ENCODE measurements around the gene SELENOO.

SELENOO gene

DNA sequence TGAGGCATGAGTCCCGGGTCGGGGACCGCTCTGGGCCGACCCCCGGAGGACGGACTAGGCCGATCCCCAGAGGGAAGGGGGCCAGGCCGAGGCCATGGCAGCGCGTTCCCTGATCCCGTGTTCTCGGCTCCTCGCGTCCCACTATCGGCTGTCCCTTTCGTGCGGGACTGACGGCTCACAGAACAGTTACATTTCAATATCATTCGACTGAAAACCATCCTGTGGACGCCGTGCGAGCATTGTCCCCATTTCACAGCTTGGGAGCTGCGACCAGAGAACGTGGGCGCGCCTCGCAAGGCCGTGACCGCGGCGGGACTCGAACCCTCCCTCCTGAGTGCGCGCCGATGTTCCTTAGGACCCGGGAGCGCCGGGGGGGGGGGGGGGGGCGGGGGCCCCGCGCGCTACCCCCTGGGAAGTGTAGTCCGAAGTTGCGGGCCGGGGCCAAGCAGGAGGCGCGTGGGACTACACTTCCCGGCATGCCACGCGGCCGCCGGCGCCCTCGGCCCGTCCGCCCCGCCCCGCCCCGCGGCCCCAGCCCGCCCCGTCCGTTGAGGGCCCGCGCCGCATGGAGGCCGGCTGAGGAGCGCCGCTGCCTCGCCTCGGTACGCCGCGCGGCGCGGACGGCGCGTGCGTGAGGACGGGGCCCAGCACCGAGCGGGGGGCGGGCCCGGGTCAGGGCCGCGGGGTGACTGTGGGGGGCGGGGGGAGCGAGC, 15.3 kb upstream of the SELENOO start, which contains the start of gene TRABD:
TRABD (plus strand) TSS at position 539 of the 713 bp plus-strand sequence. CDS start 7,148 bp downstream, outside the sequence.
- DNase-seq (ENCODE audit: low read depth) = no peak

DNA sequence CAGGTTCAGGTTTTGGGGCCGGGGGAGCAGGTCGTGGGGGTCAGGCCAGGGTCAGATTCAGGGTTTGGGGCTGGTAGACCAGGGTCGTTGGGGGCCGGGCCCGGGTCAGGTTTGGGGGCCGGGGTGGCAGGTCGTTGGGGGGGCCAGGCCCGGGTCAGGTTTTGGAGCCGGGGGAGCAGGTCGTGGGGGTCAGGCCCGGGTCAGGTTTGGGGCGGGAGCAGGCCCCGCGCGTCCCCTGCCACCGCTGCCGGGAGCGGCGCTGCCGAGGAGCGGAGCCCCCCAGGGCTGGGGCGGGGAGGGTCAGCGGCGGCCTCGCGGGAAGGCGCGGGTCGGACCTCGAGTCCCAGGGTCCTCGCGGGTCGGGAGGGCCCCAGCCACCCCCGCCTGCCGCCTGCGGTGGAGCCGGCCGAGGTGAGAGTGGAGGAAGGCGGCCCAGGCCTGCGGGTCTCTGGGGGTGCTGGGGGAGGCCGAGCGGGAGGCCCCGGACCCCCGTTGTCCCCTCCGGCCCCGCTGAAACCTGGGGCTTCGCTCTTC, 14.6 kb upstream of the SELENOO start:
- DNase-seq (ENCODE audit: low read depth) = no peak

GRCh38 chr22:50186761-50187523, 13.9 kb upstream of the SELENOO start:
- DNase-seq (ENCODE audit: low read depth) = no peak

DNA sequence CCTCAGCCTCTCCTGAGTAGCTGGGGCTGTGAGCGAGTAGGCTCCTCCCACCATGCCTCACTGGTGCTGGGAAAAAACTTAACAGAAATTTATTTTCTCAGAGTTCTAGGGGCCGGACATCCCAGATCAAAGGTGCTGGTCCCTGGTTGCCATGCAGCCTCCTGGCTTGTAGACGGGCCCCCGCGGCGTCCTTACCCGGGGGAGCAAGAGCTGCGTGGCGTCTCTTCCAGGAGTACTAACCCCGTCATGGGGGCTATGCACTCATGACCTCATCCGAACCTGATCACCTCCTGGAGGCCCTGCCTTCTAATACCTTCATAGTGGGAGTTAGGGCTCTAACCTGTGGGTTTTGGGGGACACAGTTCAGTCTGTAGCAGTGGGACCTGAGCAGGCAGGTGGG, 12.5 kb upstream of the SELENOO start:
- no peak for DNase-seq (ENCODE audit: low read depth)

DNA sequence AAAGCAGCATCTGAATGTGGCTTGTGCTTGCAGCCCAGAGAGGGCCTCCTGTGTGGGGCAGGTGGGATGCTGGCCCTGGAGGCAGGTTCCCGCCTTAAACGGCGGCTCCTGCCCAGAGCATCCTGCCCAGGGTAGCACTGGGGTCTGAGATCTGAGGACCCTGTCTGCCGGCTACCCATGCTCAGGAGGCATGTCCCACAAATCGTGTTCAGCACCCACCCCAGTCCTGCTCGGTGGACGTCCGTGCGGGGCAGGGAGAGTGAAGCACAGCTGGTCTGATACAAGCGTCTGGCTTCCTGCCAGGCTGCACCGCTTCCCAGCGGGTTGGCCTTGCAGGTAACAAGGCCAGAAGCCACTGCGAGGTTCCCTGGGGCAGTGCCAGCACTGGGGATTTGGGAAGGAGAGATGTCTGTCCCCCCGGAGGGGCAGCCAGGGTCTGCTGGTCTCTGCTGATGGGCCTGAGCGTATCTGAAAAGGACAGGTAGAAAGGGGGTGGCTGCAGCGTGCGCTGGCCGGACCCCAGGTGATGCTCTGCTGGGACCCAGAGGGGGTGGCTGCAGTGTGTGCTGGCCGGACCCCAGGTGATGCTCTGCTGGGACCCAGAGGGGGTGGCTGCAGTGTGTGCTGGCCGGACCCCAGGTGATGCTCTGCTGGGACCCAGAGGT, 11.5 kb upstream of the SELENOO start:
- no peak for DNase-seq (ENCODE audit: low read depth)

DNA sequence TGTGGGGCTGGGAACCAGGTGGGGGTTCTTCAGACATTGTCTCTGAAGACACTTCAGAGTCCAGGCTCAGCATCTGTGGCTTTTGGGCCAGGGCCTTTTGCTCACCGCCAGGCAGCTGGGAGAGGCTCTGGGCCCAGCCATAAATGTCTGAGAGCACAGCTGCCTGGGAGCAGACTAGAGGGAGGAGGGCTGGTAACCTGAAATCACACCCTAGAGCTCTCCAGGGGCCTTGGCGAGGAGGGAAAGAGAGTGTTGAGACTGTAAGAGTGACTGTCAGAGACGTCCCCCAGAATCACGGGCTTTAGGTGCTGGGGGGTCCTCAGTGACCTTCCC, 11.0 kb upstream of the SELENOO start:
- DNase-seq (ENCODE audit: low read depth) = no peak

GRCh38 chr22:50190182-50190940, 10.4 kb upstream of the SELENOO start:
- DNase-seq (ENCODE audit: low read depth) = no peak

- DNase-seq (ENCODE audit: low read depth) = no peak
Measured at GRCh38 chr22:50190941-50191741, 9.7 kb upstream of the SELENOO start.

DNA sequence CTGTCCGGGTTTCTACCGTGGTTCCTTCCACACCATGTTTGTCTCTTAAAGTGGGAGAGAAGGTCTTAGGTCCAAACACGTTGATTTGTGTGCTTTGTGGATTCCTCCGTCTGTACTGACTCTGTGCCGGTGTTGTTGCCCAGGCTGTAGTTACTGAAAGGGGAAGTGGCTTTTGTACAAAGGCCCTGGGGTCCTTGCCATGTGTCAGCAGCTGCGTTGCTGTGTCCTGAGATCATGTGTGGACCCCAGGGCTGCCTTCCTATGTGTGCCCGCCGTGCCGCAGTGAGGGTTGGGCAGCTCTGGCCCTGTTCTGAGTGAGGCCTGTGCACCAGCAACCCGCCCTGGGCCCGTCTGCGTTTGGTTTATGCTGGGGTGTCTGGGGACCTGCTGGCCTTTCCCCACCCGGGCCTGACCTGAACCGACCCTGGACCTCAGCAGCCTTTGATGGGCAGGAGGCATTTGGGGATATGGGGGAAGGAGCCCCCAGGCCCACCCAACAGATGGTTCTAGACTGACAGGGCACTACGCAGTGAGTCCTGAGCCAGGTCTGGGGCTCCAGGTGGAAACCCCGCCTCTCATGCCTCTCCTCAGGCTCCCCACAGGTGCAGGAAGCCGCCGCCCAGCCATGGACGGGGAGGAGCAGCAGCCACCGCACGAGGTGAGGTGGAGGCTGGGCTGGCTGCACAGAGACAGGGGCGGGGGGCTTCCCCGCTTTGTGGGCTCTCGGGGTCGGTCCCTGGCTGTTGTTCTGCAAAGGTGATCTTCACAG, 8.2 kb upstream of the SELENOO start:
- no peak for DNase-seq (ENCODE audit: low read depth)

GRCh38 chr22:50193621-50194020, 7.2 kb upstream of the SELENOO start:
- no peak for DNase-seq (ENCODE audit: low read depth)

DNA sequence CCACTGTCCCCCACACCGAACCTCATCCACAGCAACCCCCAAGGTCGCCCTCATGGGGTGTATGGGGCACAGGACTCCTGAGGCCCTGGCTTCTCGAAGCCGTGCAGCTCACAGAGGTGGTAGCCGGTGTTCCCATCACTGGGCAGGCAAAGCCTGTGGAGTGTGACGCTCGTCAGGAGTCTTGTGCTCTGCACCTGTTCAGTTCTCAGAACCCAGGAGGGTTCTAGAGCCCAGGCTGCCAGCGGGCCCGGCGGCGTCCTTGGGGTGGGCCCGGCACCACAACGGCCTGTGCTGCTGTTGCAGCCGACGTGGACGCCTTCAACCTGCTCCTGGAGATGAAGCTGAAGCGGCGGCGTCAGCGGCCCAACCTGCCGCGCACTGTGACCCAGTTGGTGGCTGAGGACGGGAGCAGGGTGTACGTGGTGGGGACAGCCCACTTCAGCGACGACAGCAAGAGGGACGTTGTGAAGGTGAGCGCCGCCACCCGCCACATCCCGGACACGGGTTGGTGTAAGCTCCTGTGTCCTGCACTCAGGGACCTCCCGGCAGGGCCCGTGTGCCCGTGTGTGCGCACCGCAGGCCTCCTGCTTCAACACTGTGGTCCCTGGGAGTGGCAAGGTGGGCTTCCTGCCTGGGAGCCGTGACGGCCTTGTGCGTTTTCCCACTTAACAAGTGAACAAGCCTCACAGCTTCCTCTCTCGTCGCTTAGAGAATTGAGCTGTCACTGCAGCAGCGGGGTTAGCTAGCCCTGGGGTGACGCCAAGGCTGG, 6.6 kb upstream of the SELENOO start:
- DNase-seq (ENCODE audit: low read depth) = no peak

- no peak for DNase-seq (ENCODE audit: low read depth)
Measured at GRCh38 chr22:50196256-50196655, 4.6 kb upstream of the SELENOO start.

- no peak for DNase-seq (ENCODE audit: low read depth)
Measured at GRCh38 chr22:50197000-50197800, 3.6 kb upstream of the SELENOO start.

DNA sequence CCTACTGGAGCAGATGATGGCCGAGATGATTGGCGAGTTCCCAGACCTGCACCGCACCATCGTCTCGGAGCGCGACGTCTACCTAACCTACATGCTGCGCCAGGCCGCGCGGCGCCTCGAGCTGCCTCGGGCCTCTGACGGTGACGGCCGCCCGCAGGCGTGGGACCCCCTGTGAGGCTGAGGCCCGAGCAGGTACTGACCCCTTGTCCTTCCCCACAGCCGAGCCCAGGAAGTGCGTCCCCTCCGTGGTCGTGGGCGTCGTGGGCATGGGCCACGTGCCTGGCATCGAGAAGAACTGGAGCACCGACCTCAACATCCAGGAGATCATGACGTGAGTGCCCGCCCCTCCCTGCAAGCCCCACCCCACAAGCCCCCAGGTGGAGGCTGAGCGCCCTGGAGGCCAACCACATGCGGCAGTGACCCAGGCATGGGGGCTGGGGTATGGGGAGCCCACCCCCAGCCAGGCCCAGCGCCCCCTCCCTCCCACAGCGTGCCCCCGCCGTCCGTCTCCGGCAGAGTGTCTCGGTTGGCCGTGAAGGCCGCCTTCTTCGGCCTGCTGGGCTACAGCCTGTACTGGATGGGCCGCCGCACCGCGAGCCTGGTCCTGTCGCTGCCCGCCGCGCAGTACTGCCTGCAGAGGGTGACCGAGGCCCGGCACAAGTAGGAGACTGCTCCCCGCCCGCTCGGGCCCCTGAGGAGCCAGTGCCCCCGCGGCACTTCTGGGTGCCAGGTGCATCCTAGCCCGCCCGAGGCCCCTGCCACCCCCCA, 2.8 kb upstream of the SELENOO start:
- DNase-seq (ENCODE audit: low read depth) = no peak

- DNase-seq (ENCODE audit: low read depth) = no peak
Measured at GRCh38 chr22:50198624-50199017, 2.2 kb upstream of the SELENOO start.

DNA sequence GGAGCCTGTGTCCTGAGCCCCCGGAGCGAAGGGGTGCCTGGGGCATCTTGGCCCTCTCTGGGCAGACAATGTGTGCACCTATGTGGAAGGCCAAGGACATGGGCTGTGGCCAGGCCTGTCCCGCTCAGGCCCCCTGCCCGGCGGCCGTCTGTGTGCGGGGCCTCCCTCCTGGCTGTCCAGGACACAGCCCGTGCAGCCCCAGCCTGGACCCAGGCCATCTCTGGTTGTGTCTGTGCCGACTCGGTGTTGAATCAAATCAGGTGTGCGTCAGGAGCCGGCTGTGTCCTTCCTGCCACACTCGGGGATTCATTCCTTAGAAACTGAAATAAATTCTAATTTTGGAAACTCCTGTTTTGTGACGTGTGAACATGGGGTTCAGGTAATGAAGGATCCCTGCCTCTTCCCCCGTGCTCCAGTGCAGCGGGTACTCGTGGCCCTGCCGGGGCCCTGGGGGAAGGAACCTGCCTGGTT, 1.5 kb upstream of the SELENOO start:
- DNase-seq (ENCODE audit: low read depth) = no peak

- DNase-seq (ENCODE audit: low read depth) = no peak
Measured at GRCh38 chr22:50199829-50200460, 866 bp upstream of the SELENOO start.

Data from GM04503 (cell line).